ENCODE results near the gene HAO2. TPM values are rescaled to one million over a fixed set of nuclear protein-coding genes. Genes with fewer than 3 reads are reported as not detected.

The HAO2 gene
- total RNA-seq, 2 experiments from 2014 or later = not detected

GRCh38 chr1:119358636-119359035 is 9.9 kb upstream of the HAO2 start:
- CTCF ChIA-PET = interaction anchor here (1.1 to 1.9 kb wide), 2 partner anchors 8 to 84 kb away, joined by 5 read pairs; no protein-coding TSS in a partner anchor
- intact Hi-C loops (cut with micrococcal nuclease) = no loop called here
- H3K4me1 Mint-ChIP-seq (ENCODE audit: low read depth) = no peaks in the 10 kb centered on the region

GRCh38 chr1:119359730-119360129 is 8.9 kb upstream of the HAO2 start:
- H3K27me3 Mint-ChIP-seq = peaks cover 7% of the 10 kb centered on the region
- ATAC-seq (no peak), DNase-seq (no peak)
- intact Hi-C loops (cut with micrococcal nuclease) = no loop called here
- no peak overlapping the region for H3K27ac Mint-ChIP-seq
- ChIA-PET POLR2A (no interaction called here), CTCF (no interaction called here)
- no peak for TF ChIP-seq CTCF (IDR thresholded peaks at IDR 0.05)
- no peak overlapping the region for H3K4me3 Mint-ChIP-seq
- H3K9me3 Mint-ChIP-seq = no peaks in the 10 kb centered on the region
- no peaks in the 10 kb centered on the region for H3K4me1 Mint-ChIP-seq (ENCODE audit: low read depth)
- no peaks in the 10 kb centered on the region for H3K36me3 Mint-ChIP-seq (ENCODE audit: low read depth)

More at GRCh38 chr1:119358636-119359035, 9.9 kb upstream of the HAO2 start:
- peaks cover 5% of the 10 kb centered on the region for H3K27me3 Mint-ChIP-seq
- no peaks in the 10 kb centered on the region for H3K9me3 Mint-ChIP-seq
- TF ChIP-seq CTCF (IDR thresholded peaks at IDR 0.05) = no peak
- no peak overlapping the region for H3K4me3 Mint-ChIP-seq
- H3K27ac Mint-ChIP-seq = no peak overlapping the region
- H3K36me3 Mint-ChIP-seq (ENCODE audit: low read depth) = no peaks in the 10 kb centered on the region
- POLR2A ChIA-PET = interaction anchor here (0.7 kb wide), 1 partner anchor 11 kb away, joined by 4 read pairs; no protein-coding TSS in a partner anchor
- no peak for ATAC-seq
- no peak for DNase-seq

- ChIA-PET POLR2A (interaction anchor here (0.7 kb wide), 1 partner anchor 356 kb away, joined by 6 read pairs; no protein-coding TSS in a partner anchor), CTCF (no interaction called here)
- Mint-ChIP-seq H3K36me3 (ENCODE audit: low read depth) (no peaks in the 10 kb centered on the region), H3K4me1 (ENCODE audit: low read depth) (no peaks in the 10 kb centered on the region), H3K27ac (no peak overlapping the region), H3K4me3 (no peak overlapping the region), H3K9me3 (no peaks in the 10 kb centered on the region), H3K27me3 (peaks cover 7% of the 10 kb centered on the region)
- no peak for ATAC-seq
- intact Hi-C loops (cut with micrococcal nuclease) = no loop called here
- no peak for DNase-seq
- TF ChIP-seq CTCF (IDR thresholded peaks at IDR 0.05) = no peak
These were observed 7.4 kb upstream of the HAO2 start for GRCh38 chr1:119361205-119361604.

GRCh38 chr1:119361620-119362344 is 6.8 kb upstream of the HAO2 start:
- DNase-seq = no peak
- ChIA-PET CTCF (no interaction called here), POLR2A (no interaction called here)
- ATAC-seq = no peak
- no peaks in the 10 kb centered on the region for H3K36me3 Mint-ChIP-seq (ENCODE audit: low read depth)
- H3K27me3 Mint-ChIP-seq = peaks cover 7% of the 10 kb centered on the region
- no peaks in the 10 kb centered on the region for H3K9me3 Mint-ChIP-seq
- no peak for TF ChIP-seq CTCF (IDR thresholded peaks at IDR 0.05)
- no peak overlapping the region for H3K4me3 Mint-ChIP-seq
- intact Hi-C loops (cut with micrococcal nuclease) = no loop called here
- no peak overlapping the region for H3K27ac Mint-ChIP-seq
- no peaks in the 10 kb centered on the region for H3K4me1 Mint-ChIP-seq (ENCODE audit: low read depth)

- Mint-ChIP-seq H3K4me3 (no peak overlapping the region), H3K36me3 (ENCODE audit: low read depth) (no peaks in the 10 kb centered on the region), H3K27ac (no peak overlapping the region), H3K4me1 (ENCODE audit: low read depth) (no peaks in the 10 kb centered on the region), H3K27me3 (peaks cover 8% of the 10 kb centered on the region), H3K9me3 (no peaks in the 10 kb centered on the region)
- ChIA-PET CTCF (no interaction called here), POLR2A (no interaction called here)
- ATAC-seq (no peak), DNase-seq (no peak)
- TF ChIP-seq CTCF (IDR thresholded peaks at IDR 0.05) = no peak
- intact Hi-C loops (cut with micrococcal nuclease) = no loop called here
These were observed 5.4 kb upstream of the HAO2 start for GRCh38 chr1:119363162-119363561.
